ENCODE data around the gene KRT17. TPM values are rescaled to one million over a fixed set of nuclear protein-coding genes. Genes with fewer than 3 reads are reported as not detected.

The KRT17 gene
- total and polyA plus RNA-seq, 10 of the 15 experiments (the other 5 are each of a cell fraction or from before 2014, with no cell fraction given) = 0.47 to 30.0 (median 2.5) TPM

GRCh38 chr17:41666237-41666641 is 41.9 kb upstream of the KRT17 start (continued):
- TF ChIP-seq RAD21 (IDR thresholded peaks at IDR 0.05; ENCODE audit: insufficient read depth, low read depth, low read length) (no peak), RELA (IDR thresholded peaks at IDR 0.05; ENCODE audit: borderline replicate concordance, partially characterized antibody) (peak; percentile 42), STAT3 (IDR thresholded peaks at IDR 0.05; ENCODE audit: low read depth, low read length) (no peak), CBX3 (IDR thresholded peaks at IDR 0.05; ENCODE audit: borderline replicate concordance, low read depth) (no peak), ZSCAN29 (IDR thresholded peaks at IDR 0.05) (no peak), SMARCA5 (IDR thresholded peaks at IDR 0.05) (no peak), NR2C1 (IDR thresholded peaks at IDR 0.05) (no peak), RCOR1 (conservative IDR thresholded peaks at IDR 0.05; ENCODE audit: low read depth, low read length) (no peak), GABPA (IDR thresholded peaks at IDR 0.05; ENCODE audit: low read depth) (no peak), RUNX3 (IDR thresholded peaks at IDR 0.05; ENCODE audit: low read length) (peak; percentile 64), TCF3 (IDR thresholded peaks at IDR 0.05; ENCODE audit: borderline replicate concordance, insufficient read depth, low read depth, low read length) (peak; percentile 41; the same call in 1 of the 2 replicates), ZNF207 (IDR thresholded peaks at IDR 0.05; ENCODE audit: borderline replicate concordance) (peak; percentile 63; the same call in 1 of the 2 replicates), CHD2 (IDR thresholded peaks at IDR 0.05; ENCODE audit: borderline replicate concordance, low read depth, low read length) (no peak), CBFB (IDR thresholded peaks at IDR 0.05; ENCODE audit: low read depth) (no peak), KLF5 (IDR thresholded peaks at IDR 0.05; ENCODE audit: partially characterized antibody) (no peak), SIX5 (IDR thresholded peaks at IDR 0.05; ENCODE audit: low read depth, low read length, severe bottlenecking) (no peak), SUZ12 (IDR thresholded peaks at IDR 0.05; ENCODE audit: unreplicated experiment) (no peak), RBBP5 (conservative IDR thresholded peaks at IDR 0.05) (no peak), MEF2B (IDR thresholded peaks at IDR 0.05; ENCODE audit: partially characterized antibody, poor library complexity, severe bottlenecking) (peak; percentile 30), PAX5 (IDR thresholded peaks at IDR 0.05; ENCODE audit: borderline replicate concordance, low read depth, low read length) (no peak), TARDBP (IDR thresholded peaks at IDR 0.05; ENCODE audit: borderline replicate concordance) (no peak), MYC (IDR thresholded peaks at IDR 0.05; ENCODE audit: insufficient read depth, insufficient read length, insufficient replicate concordance, low read length, severe bottlenecking) (no peak)
- TF ChIP-seq, protein P1, sequence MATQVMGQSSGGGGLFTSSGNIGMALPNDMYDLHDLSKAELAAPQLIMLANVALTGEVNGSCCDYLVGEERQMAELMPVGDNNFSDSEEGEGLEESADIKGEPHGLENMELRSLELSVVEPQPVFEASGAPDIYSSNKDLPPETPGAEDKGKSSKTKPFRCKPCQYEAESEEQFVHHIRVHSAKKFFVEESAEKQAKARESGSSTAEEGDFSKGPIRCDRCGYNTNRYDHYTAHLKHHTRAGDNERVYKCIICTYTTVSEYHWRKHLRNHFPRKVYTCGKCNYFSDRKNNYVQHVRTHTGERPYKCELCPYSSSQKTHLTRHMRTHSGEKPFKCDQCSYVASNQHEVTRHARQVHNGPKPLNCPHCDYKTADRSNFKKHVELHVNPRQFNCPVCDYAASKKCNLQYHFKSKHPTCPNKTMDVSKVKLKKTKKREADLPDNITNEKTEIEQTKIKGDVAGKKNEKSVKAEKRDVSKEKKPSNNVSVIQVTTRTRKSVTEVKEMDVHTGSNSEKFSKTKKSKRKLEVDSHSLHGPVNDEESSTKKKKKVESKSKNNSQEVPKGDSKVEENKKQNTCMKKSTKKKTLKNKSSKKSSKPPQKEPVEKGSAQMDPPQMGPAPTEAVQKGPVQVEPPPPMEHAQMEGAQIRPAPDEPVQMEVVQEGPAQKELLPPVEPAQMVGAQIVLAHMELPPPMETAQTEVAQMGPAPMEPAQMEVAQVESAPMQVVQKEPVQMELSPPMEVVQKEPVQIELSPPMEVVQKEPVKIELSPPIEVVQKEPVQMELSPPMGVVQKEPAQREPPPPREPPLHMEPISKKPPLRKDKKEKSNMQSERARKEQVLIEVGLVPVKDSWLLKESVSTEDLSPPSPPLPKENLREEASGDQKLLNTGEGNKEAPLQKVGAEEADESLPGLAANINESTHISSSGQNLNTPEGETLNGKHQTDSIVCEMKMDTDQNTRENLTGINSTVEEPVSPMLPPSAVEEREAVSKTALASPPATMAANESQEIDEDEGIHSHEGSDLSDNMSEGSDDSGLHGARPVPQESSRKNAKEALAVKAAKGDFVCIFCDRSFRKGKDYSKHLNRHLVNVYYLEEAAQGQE (IDR thresholded peaks at IDR 0.05; ENCODE audit: low read depth, low read length) = no peak
- TF ChIP-seq, protein P2, sequence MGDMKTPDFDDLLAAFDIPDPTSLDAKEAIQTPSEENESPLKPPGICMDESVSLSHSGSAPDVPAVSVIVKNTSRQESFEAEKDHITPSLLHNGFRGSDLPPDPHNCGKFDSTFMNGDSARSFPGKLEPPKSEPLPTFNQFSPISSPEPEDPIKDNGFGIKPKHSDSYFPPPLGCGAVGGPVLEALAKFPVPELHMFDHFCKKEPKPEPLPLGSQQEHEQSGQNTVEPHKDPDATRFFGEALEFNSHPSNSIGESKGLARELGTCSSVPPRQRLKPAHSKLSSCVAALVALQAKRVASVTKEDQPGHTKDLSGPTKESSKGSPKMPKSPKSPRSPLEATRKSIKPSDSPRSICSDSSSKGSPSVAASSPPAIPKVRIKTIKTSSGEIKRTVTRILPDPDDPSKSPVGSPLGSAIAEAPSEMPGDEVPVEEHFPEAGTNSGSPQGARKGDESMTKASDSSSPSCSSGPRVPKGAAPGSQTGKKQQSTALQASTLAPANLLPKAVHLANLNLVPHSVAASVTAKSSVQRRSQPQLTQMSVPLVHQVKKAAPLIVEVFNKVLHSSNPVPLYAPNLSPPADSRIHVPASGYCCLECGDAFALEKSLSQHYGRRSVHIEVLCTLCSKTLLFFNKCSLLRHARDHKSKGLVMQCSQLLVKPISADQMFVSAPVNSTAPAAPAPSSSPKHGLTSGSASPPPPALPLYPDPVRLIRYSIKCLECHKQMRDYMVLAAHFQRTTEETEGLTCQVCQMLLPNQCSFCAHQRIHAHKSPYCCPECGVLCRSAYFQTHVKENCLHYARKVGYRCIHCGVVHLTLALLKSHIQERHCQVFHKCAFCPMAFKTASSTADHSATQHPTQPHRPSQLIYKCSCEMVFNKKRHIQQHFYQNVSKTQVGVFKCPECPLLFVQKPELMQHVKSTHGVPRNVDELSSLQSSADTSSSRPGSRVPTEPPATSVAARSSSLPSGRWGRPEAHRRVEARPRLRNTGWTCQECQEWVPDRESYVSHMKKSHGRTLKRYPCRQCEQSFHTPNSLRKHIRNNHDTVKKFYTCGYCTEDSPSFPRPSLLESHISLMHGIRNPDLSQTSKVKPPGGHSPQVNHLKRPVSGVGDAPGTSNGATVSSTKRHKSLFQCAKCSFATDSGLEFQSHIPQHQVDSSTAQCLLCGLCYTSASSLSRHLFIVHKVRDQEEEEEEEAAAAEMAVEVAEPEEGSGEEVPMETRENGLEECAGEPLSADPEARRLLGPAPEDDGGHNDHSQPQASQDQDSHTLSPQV (IDR thresholded peaks at IDR 0.05) = no peak
- TF ChIP-seq, protein P3, sequence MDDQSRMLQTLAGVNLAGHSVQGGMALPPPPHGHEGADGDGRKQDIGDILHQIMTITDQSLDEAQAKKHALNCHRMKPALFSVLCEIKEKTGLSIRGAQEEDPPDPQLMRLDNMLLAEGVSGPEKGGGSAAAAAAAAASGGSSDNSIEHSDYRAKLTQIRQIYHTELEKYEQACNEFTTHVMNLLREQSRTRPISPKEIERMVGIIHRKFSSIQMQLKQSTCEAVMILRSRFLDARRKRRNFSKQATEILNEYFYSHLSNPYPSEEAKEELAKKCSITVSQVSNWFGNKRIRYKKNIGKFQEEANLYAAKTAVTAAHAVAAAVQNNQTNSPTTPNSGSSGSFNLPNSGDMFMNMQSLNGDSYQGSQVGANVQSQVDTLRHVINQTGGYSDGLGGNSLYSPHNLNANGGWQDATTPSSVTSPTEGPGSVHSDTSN (IDR thresholded peaks at IDR 0.05; ENCODE audit: insufficient replicate concordance, low read depth, low read length) = no peak
